Esophagus squamous epithelium (tissue), 5 donors: ENCODE data around the gene GATA5. TPM values are rescaled to one million over a fixed set of nuclear protein-coding genes. Genes with fewer than 3 reads are reported as not detected.

Experiments used
- DNase-seq: peaks from one replicate; lab custom pipeline; 2025; lab: John Stamatoyannopoulos, UW
- H3K27ac ChIP-seq, 4 donors: fragments of 200-600 bp; sonication (generic); one replicate each; pipeline ENCODE4 v1.5.1; 2016 to 2019; ENCODE audit warnings: mild to moderate bottlenecking in 1 of 4
- H3K27me3 ChIP-seq, 4 donors: fragments of 200-600 bp; sonication (generic); 1 replicate in 3 of 4; 2 replicates in 1 of 4; pipeline versions ENCODE4 v1.5.1 to v1.6.0; 2017 to 2021; ENCODE audit warnings: antibody characterized with exemption in 1 of 4
- H3K36me3 ChIP-seq, 3 donors: fragments of 200-600 bp; sonication (generic); one replicate each; pipeline ENCODE4 v1.5.1; 2016 to 2019
- H3K4me1 ChIP-seq, 3 donors: fragments of 200-600 bp; sonication (generic); one replicate each; pipeline ENCODE4 v1.5.1; 2017 to 2019
- H3K4me3 ChIP-seq, 4 donors: fragments of 200-600 bp; sonication (generic); 1 replicate in 3 of 4; 2 replicates in 1 of 4; pipeline ENCODE4 v1.5.1; 2016 to 2019; ENCODE audit warnings: mild to moderate bottlenecking in 2 of 4, moderate library complexity in 1 of 4
- H3K9me3 ChIP-seq, 3 donors: fragments of 200-600 bp; sonication (generic); one replicate each; pipeline ENCODE4 v1.5.1; 2016 to 2019
- POLR2A ChIP-seq, 4 donors: fragments of 450-650 bp; IDR thresholded peaks; one replicate each; pipeline ENCODE4 v1.6.1; 2017; ENCODE audit warnings: antibody characterized with exemption in 4 of 4, mild to moderate bottlenecking in 4 of 4, moderate library complexity in 3 of 4
- WGBS, 2 donors: methylation state at CpG; one replicate each; pipeline ENCODE4 v1.1.5; 2018; 5-methylcytosine and 5-hydroxymethylcytosine counted together
- intact Hi-C: fragments of 100-400 bp; cut with DNase I; formaldehyde crosslinking; loops from one replicate; pipeline ENCODE4 v1.15.0; 2022
- total RNA-seq, 4 donors: library from RNA; depleted of rRNA; stranded (reverse); fragments of >200 nt; gene quantifications; one replicate each; pipeline ENCODE4 v1.1.0, GENCODE V29; 2016
- TF ChIP-seq, protein P1 (sequence below), 6 experiments: fragments of 450-650 bp in 4 of 6; fragments of 200-600 bp in 2 of 6; sonication (generic) in 2 of 6; IDR thresholded peaks; one replicate each; pipeline ENCODE4 v1.5.1; 2016 to 2019; ENCODE audit warnings: antibody characterized with exemption in 6 of 6, mild to moderate bottlenecking in 4 of 6, moderate library complexity in 4 of 6
- donor health status: DM: yes; HTN: yes; CAD: no.

The GATA5 gene
- total RNA-seq, 4 donors from 2014 or later: 0.19 to 0.85 TPM; not detected in 2

DNA sequence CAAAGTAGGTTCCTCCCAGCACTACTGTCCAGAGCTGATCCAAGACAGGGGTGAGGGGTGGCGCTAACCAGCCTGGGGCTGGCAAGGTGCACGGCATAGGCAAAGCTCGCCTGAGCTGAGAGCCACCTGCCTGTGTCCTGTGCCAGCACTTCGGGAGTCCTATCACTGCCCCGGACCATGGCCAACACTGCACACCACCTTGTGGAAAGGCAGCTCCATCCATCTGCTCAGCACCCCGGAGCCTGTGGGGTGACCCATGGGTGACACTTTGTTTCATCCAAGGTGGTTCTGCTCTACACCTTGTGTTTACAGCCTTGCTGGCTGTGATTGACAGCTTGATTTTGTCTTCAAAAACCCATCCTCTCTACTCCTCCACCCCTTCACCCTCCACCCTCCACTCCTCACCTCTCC is 32.9 kb upstream of the GATA5 start:
- H3K27me3 ChIP-seq: peaks cover 0 to 33% (median 0%) of the 10 kb centered on the region in 4 donors
- no peak for DNase-seq
- no peaks in the 10 kb centered on the region for H3K4me1 ChIP-seq
- H3K9me3 ChIP-seq: no peaks in the 10 kb centered on the region
- no peak overlapping the region for H3K4me3 ChIP-seq
- H3K36me3 ChIP-seq: no peaks in the 10 kb centered on the region
- H3K27ac ChIP-seq: no peak overlapping the region
- 58 to 61% methylated on average over 4 to 6 of the region's 6 CpGs for WGBS, 2 donors
- intact Hi-C loops: no loop called here
- TF ChIP-seq, protein P1, sequence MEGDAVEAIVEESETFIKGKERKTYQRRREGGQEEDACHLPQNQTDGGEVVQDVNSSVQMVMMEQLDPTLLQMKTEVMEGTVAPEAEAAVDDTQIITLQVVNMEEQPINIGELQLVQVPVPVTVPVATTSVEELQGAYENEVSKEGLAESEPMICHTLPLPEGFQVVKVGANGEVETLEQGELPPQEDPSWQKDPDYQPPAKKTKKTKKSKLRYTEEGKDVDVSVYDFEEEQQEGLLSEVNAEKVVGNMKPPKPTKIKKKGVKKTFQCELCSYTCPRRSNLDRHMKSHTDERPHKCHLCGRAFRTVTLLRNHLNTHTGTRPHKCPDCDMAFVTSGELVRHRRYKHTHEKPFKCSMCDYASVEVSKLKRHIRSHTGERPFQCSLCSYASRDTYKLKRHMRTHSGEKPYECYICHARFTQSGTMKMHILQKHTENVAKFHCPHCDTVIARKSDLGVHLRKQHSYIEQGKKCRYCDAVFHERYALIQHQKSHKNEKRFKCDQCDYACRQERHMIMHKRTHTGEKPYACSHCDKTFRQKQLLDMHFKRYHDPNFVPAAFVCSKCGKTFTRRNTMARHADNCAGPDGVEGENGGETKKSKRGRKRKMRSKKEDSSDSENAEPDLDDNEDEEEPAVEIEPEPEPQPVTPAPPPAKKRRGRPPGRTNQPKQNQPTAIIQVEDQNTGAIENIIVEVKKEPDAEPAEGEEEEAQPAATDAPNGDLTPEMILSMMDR (IDR thresholded peaks at IDR 0.05): no peak
- TF ChIP-seq POLR2A (IDR thresholded peaks at IDR 0.05): no peak

DNA sequence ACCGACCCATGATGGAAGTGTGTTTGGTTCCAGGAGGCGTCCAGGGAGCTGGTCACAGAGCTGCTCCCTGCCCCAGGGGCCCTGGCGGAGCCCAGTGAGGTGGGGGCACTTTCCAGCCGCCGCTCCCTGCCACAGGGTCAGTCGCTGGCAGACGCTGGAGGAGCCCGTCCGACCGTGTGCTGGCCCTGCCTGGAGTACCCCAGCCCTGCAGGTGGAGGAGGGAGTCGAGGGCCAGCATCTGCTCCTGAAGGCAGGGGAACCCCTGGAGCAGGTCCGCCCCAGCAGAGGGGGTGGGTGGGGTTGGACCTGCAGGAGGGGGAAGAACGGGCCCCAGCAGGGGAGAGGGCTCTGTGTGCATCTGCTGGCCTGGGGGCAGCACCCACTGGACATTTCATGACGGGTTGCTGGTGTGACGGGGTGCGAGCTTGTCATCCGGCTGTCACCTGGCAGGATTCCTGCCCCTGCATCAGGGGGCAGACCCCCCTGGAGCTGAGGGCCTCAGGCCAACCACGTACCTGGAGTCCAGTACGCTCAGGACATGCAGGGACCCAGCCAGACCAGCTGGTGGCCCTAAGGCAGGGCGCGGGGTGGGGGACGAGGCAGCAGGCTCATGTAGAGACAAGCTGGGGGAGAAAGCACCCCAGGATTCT is 32.3 kb upstream of the GATA5 start:
- Histone ChIP-seq H3K4me3 (no peak overlapping the region), H3K36me3 (no peaks in the 10 kb centered on the region), H3K27me3 (peaks cover 0 to 33% (median 0%) of the 10 kb centered on the region in 4 donors), H3K9me3 (no peaks in the 10 kb centered on the region), H3K4me1 (no peaks in the 10 kb centered on the region), H3K27ac (no peak overlapping the region)
- no peak for TF ChIP-seq POLR2A (IDR thresholded peaks at IDR 0.05)
- TF ChIP-seq, protein P1 (IDR thresholded peaks at IDR 0.05): no peak
- WGBS, 2 donors: 67 to 72% methylated on average over 3 to 7 of the region's 22 CpGs
- DNase-seq: no peak
- intact Hi-C loops: no loop called here

DNA sequence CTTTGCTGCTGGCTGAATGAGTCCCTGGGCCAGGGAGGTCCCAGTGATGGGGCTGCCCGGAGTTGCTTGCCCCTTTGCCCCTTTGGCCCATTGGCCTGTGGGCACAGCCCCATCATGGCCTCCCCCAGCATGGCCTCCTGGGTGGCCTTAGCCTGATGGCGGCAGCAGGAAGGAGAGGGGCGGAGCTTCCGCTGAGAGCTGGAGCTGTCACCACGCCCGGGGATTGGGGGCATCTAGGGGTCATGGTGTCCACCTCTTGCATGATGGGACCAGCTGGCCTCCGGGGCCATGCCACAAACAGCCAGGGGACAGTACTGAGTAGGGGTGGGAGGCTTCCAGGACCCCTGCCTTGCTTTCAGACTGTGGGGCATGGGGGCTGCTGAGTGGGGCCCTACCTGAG is 31.5 kb upstream of the GATA5 start:
- no peak for TF ChIP-seq POLR2A (IDR thresholded peaks at IDR 0.05)
- TF ChIP-seq, protein P1 (IDR thresholded peaks at IDR 0.05): no peak
- intact Hi-C loops: no loop called here
- H3K27me3 ChIP-seq: peaks cover 0 to 31% (median 0%) of the 10 kb centered on the region in 4 donors
- peaks cover 0 to 3% (median 0%) of the 10 kb centered on the region in 3 donors for H3K4me1 ChIP-seq
- no peak overlapping the region for H3K4me3 ChIP-seq
- no peak for DNase-seq
- no CpG with 5 or more reads among the region's 7 CpGs for whole genome bisulfite sequencing, 2 donors
- H3K27ac ChIP-seq: no peak overlapping the region
- H3K36me3 ChIP-seq: no peaks in the 10 kb centered on the region
- H3K9me3 ChIP-seq: no peaks in the 10 kb centered on the region

DNA sequence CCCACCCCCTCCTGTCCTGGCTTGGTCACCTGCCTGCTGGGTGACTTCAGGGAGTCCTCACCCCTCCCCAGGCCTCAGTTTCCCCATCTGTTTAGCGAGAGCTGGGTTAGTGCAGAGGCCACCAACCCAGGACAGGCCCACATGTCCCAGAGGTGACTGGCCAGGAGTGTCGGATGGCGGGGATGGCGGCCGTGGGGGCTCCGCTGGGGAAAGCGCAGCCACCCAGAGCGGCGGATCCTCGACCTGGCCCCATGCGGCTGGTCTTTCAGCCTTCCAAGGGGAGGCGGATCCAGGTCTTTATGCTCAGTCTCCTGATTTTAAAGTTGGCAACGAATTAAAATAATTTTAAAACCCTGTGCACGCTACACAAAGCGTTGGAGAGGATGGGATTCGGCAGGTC is 31.0 kb upstream of the GATA5 start:
- Histone ChIP-seq H3K4me3 (no peak overlapping the region), H3K36me3 (no peaks in the 10 kb centered on the region), H3K27me3 (peaks cover 0 to 26% (median 0%) of the 10 kb centered on the region in 4 donors), H3K9me3 (no peaks in the 10 kb centered on the region), H3K27ac (no peak overlapping the region), H3K4me1 (peaks cover 0 to 8% (median 4%) of the 10 kb centered on the region in 3 donors)
- intact Hi-C loops: no loop called here
- WGBS, 2 donors: 88 to 89% methylated on average over 10 to 15 of the region's 16 CpGs
- no peak for TF ChIP-seq POLR2A (IDR thresholded peaks at IDR 0.05)
- TF ChIP-seq, protein P1 (IDR thresholded peaks at IDR 0.05): no peak
- no peak for DNase-seq

DNA sequence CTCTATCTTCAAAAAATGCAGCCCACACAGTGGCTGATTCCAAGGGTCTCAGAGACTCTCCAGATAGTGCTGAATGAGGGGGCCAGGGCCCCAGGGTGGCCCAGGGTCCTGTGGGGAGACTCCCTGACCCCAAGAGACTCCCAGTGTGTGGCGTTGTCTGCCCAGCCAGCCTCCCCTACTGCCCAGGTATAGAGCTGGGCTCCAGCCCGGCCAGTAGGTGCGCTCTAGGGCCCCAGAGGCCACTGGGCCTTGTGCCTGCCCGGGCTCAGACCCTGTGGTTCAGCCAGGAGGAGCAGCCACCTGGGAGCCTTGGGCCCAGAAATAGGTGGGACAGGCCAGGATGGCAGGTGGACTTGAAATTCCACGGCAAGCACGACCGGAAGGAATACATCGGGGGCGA is 30.3 kb upstream of the GATA5 start:
- TF ChIP-seq POLR2A (IDR thresholded peaks at IDR 0.05): no peak
- TF ChIP-seq, protein P1 (IDR thresholded peaks at IDR 0.05): no peak
- no peaks in the 10 kb centered on the region for H3K9me3 ChIP-seq
- no peak for DNase-seq
- H3K4me3 ChIP-seq: no peak overlapping the region
- H3K36me3 ChIP-seq: no peaks in the 10 kb centered on the region
- H3K4me1 ChIP-seq: peaks cover 0 to 15% (median 7%) of the 10 kb centered on the region in 3 donors
- H3K27me3 ChIP-seq: peaks cover 0 to 18% (median 0%) of the 10 kb centered on the region in 4 donors
- intact Hi-C loops: no loop called here
- no peak overlapping the region for H3K27ac ChIP-seq
- WGBS, 2 donors: 56 to 61% methylated on average over 5 of the region's 9 CpGs
